Measurements from ENCODE around the gene KLHL29. TPM values are rescaled to one million over a fixed set of nuclear protein-coding genes. Genes with fewer than 3 reads are reported as not detected.

The KLHL29 gene
- total and polyA plus RNA-seq, 2 donors (not counting 3 experiments of a cell fraction or from before 2014, with no cell fraction given), result 4.6 to 12.7 TPM

GRCh38 chr2:23420840-23421476, 36.0 kb downstream of the KLHL29 start:
- Histone ChIP-seq H3K27ac (ENCODE audit: insufficient read depth, low read depth, low read length) (no peak overlapping the region), H3K9me3 (replicated peaks; ENCODE audit: control insufficient read depth, insufficient read depth, low read length) (no peaks in the 10 kb centered on the region), H3K9me1 (replicated peaks; ENCODE audit: control insufficient read depth, extremely low read depth, insufficient read depth, low read length) (no peaks in the 10 kb centered on the region), H3K4me1 (ENCODE audit: control insufficient read depth, extremely low read depth, insufficient read depth, low read length) (no peaks in the 10 kb centered on the region), H4K20me1 (replicated peaks; ENCODE audit: control insufficient read depth, extremely low read depth, insufficient read depth, low read length) (no peaks in the 10 kb centered on the region), H3K4me2 (ENCODE audit: insufficient read depth, low read length) (no peak overlapping the region), H3K27me3 (ENCODE audit: control insufficient read depth in 2 of 2, insufficient read depth in 2 of 2, low read length in 2 of 2) (no peaks in the 10 kb centered on the region), H2AFZ (ENCODE audit: low read depth, low read length) (no peak overlapping the region), H3K79me2 (ENCODE audit: control insufficient read depth, insufficient read depth, low read length) (no peaks in the 10 kb centered on the region), H3K9ac (replicated peaks; ENCODE audit: extremely low read depth, insufficient read depth, low read length) (no peak overlapping the region), H3K4me3 (replicated peaks in 1 of 3; ENCODE audit: insufficient read depth in 1 of 3, low read depth in 1 of 3, low read length in 3 of 3) (no peak overlapping the region), H3K36me3 (ENCODE audit: control insufficient read depth in 2 of 2, extremely low read depth in 1 of 2, insufficient read depth in 2 of 2, low read length in 2 of 2) (no peaks in the 10 kb centered on the region)
- BruUV-seq (replicated peaks), result no TSS peak
- intact Hi-C loops (cut with micrococcal nuclease) (no loop called here), dilution Hi-C loops (cut with MboI; ENCODE audit: extremely low pct_ligation_motif_present, low sequenced_read_pairs) (no loop called here)
- TF ChIP-seq CTCF (IDR thresholded peaks at IDR 0.05; ENCODE audit: extremely low read depth in 1 of 2, insufficient read depth in 1 of 2, low read depth in 1 of 2, low read length in 2 of 2) (no peak), EZH2 (IDR thresholded peaks at IDR 0.05; ENCODE audit: borderline replicate concordance, low read depth, low read length, severe bottlenecking) (no peak), FOS (IDR thresholded peaks at IDR 0.05; ENCODE audit: borderline replicate concordance, insufficient read depth, low read length) (no peak), POLR2AphosphoS5 (IDR thresholded peaks at IDR 0.05; ENCODE audit: insufficient read depth, low read depth, low read length) (no peak), POLR2A (IDR thresholded peaks at IDR 0.05; ENCODE audit: low read depth, low read length) (no peak), MAX (IDR thresholded peaks at IDR 0.05; ENCODE audit: insufficient read depth, insufficient read length) (no peak), JUN (IDR thresholded peaks at IDR 0.05; ENCODE audit: borderline replicate concordance, insufficient read depth, insufficient read length, low read depth) (no peak), GATA2 (IDR thresholded peaks at IDR 0.05; ENCODE audit: insufficient read depth, insufficient read length, low read depth, low read length) (no peak), MYC (IDR thresholded peaks at IDR 0.05; ENCODE audit: low read depth, low read length) (no peak)
- DNase-seq (ENCODE audit: low read depth, low spot score) (no peak), FAIRE-seq (no peak)
- POLR2A ChIA-PET, result no interaction called here
- CTCF ChIA-PET, result no interaction called here

Measured in endothelial cell of umbilical vein (primary cell).